Activated T-helper 1 cell treated with Interleukin-2 at 50 U/mL for 16 hours (primary cell): Measurements from ENCODE around the gene TRH.
"Not testable (repeated sequence)": the region's sequence is repeated elsewhere in the genome, so short reads cannot be mapped to it uniquely, and the experiment has no call there.

ENCODE experiments used
- DNase-seq: peaks from one replicate; pipeline ENCODE4 v3.0.0-alpha.2; 2020; ENCODE audit warnings: low read depth

TRH gene

GRCh38 chr3:130010556-130010955 lies 36.0 kb downstream of the TRH start:
- no peak for DNase-seq

GRCh38 chr3:130012108-130012507 lies 37.6 kb downstream of the TRH start:
- DNase-seq: not testable (repeated sequence)

- not testable (repeated sequence) for DNase-seq
Measured at GRCh38 chr3:130013246-130013645, 38.7 kb downstream of the TRH start.

- no peak for DNase-seq
Measured at GRCh38 chr3:130014526-130014925, 40.0 kb downstream of the TRH start.

- not testable (repeated sequence) for DNase-seq
Measured at GRCh38 chr3:130017661-130018060, 43.1 kb downstream of the TRH start.

- not testable (repeated sequence) for DNase-seq
Measured at GRCh38 chr3:130026146-130026829, 51.8 kb downstream of the TRH start.

GRCh38 chr3:130027437-130027836 lies 52.9 kb downstream of the TRH start:
- DNase-seq: not testable (repeated sequence)
